NAMALWA (cell line): ENCODE results near the gene AURKA.
"Not testable (repeated sequence)": the region's sequence is repeated elsewhere in the genome, so short reads cannot be mapped to it uniquely, and the experiment has no call there.

Source experiments
- DNase-seq: peaks from one replicate; pipeline ENCODE4 v3.0.0-alpha.2; 2015; ENCODE audit warnings: low spot score

AURKA gene

GRCh38 chr20:56359212-56360132 is 32.5 kb downstream of the AURKA start:
- DNase-seq, result no peak

GRCh38 chr20:56358600-56359211 is 33.3 kb downstream of the AURKA start, which contains the start of gene FAM210B:
Gene FAM210B (plus strand): TSS chr20:56358974. CDS start chr20:56359006, 32 bp downstream.
- peak; percentile 84 for DNase-seq

- DNase-seq, result no peak
Measured at GRCh38 chr20:56358070-56358469, 33.9 kb downstream of the AURKA start.

- DNase-seq, result no peak
Measured at GRCh38 chr20:56353356-56353755, 38.7 kb downstream of the AURKA start.

- no peak for DNase-seq
Measured at GRCh38 chr20:56352345-56353055, 39.5 kb downstream of the AURKA start.

- DNase-seq, result no peak
Measured at GRCh38 chr20:56350842-56351241, 41.2 kb downstream of the AURKA start.

GRCh38 chr20:56348746-56349145 is 43.3 kb downstream of the AURKA start:
- no peak for DNase-seq

GRCh38 chr20:56348305-56348693 is 43.7 kb downstream of the AURKA start:
- DNase-seq, result no peak

GRCh38 chr20:56347628-56348304 is 44.2 kb downstream of the AURKA start:
- no peak for DNase-seq

- no peak for DNase-seq
Measured at GRCh38 chr20:56345911-56346310, 46.1 kb downstream of the AURKA start.

GRCh38 chr20:56343861-56344381 is 48.1 kb downstream of the AURKA start:
- DNase-seq, result no peak

- DNase-seq, result no peak
Measured at GRCh38 chr20:56342783-56343182, 49.2 kb downstream of the AURKA start.

GRCh38 chr20:56336709-56337108 is 55.3 kb downstream of the AURKA start:
- not testable (repeated sequence) for DNase-seq

- DNase-seq, result peak; percentile 23
Measured at GRCh38 chr20:56328861-56329260, 63.2 kb downstream of the AURKA start.

GRCh38 chr20:56324806-56325205 is 67.2 kb downstream of the AURKA start:
- DNase-seq, result no peak

- no peak for DNase-seq
Measured at GRCh38 chr20:56323656-56324055, 68.4 kb downstream of the AURKA start.

- no peak for DNase-seq
Measured at GRCh38 chr20:56323206-56323605, 68.8 kb downstream of the AURKA start.

GRCh38 chr20:56322681-56323080 is 69.3 kb downstream of the AURKA start:
- no peak for DNase-seq
